Stimulated activated naive CD4-positive, alpha-beta T cell treated with Interleukin-2 at 50 U/mL for 16 hours (primary cell): ENCODE measurements around the gene SRSF6.
"Not testable (repeated sequence)": the region's sequence is repeated elsewhere in the genome, so short reads cannot be mapped to it uniquely, and the experiment has no call there.

Experiments
- DNase-seq: peaks from one replicate; lab custom pipeline; 2025; lab: John Stamatoyannopoulos, UW

SRSF6 gene

DNA sequence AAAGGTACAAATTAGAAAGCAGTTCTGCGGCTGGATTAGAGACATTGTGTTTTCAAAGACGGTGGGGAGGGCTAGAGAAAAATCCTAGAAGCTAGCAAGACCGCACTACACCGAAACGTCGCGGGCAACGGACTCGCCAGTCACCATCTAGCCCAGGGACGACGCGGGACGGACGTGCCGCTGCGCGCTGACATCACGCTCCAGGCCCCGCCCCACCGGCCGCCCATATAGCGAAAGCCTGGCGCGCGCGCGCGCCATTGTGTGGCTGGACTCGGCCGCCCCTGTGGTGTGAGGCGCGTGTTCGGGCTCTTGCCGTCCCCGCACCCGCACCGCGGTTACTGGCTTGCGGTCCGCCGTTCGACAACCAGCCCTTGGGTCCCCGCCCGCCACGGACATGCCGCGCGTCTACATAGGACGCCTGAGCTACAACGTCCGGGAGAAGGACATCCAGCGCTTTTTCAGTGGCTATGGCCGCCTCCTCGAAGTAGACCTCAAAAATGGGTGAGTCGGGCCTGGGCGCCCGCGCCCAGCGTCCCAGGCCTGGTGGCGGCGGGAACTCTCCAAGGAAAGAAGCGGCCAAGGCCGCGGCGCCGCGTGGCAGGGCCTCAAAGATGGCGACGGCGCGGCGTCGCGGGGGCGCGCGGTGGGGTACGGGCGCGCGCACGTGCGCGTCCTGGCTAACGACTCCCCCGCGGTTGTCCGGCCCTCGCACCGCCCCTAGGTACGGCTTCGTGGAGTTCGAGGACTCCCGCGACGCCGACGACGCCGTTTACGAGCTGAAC lies at the start of gene SRSF6:
SRSF6 (plus strand) TSS at position 257 of the 782 bp plus-strand sequence; CDS start at position 395, 138 bp downstream.
- peak; percentile 90 for DNase-seq

- DNase-seq: no peak
Observed at GRCh38 chr20:43408848-43409576, 48.7 kb upstream of the SRSF6 start.

DNA sequence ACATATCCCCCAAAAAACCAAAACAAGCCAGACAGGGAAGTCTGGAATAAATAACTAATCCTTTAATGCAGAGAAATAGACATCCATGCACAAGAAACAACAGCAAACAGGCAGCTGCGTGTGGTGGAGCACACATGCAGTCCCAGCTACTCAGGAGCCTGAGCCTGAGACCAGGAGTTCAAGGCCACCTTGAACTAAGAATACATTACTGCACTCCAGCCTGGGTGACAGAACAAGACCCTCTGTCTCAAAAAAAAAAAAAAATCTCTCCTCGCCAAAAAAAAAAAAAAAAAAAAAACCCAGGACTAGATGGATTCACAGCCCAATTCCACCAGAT lies 48.2 kb upstream of the SRSF6 start:
- DNase-seq: no peak

GRCh38 chr20:43415661-43416430 lies 41.9 kb upstream of the SRSF6 start:
- DNase-seq: no peak

GRCh38 chr20:43416591-43417228 lies 41.0 kb upstream of the SRSF6 start:
- DNase-seq: no peak

DNA sequence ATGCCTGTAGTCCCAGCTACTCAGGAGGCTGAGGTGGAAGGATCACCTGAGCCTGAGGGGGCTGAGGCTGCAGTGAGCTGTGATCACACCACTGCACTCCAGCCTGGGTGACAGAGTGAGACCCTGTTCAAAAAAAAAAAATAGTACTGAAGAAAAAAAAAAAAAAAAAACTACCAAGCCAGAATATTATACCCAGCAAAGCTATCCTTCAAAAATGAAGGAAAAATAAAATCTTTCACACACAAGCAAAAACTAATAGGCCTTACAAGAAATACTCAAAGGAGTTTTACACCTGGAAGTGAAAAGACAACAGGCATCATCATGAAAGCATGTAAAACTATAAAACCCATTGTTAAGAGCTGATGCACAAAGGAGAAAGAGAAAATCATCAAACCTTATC lies 37.5 kb upstream of the SRSF6 start:
- no peak for DNase-seq

GRCh38 chr20:43420913-43421312 lies 36.8 kb upstream of the SRSF6 start:
- DNase-seq: not testable (repeated sequence)

DNA sequence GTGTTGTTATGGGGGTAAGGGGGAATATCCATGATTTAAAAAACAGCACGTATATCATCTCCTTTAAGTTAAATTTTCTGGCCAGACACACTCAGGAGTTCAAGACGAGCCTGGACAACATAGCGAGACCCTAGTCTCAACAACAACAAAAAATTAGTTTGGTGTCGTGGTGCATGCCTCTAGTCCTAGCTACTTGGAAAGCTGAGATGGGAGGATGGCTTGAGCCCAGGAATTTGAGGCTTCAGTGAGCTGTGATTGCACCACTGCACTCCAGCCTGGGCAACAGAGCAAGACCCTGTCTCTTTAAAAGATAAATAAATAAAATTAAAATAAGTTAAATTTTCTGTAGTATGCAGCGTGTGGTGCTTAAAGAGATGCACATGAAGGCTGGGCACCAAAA lies 31.5 kb upstream of the SRSF6 start:
- no peak for DNase-seq

DNA sequence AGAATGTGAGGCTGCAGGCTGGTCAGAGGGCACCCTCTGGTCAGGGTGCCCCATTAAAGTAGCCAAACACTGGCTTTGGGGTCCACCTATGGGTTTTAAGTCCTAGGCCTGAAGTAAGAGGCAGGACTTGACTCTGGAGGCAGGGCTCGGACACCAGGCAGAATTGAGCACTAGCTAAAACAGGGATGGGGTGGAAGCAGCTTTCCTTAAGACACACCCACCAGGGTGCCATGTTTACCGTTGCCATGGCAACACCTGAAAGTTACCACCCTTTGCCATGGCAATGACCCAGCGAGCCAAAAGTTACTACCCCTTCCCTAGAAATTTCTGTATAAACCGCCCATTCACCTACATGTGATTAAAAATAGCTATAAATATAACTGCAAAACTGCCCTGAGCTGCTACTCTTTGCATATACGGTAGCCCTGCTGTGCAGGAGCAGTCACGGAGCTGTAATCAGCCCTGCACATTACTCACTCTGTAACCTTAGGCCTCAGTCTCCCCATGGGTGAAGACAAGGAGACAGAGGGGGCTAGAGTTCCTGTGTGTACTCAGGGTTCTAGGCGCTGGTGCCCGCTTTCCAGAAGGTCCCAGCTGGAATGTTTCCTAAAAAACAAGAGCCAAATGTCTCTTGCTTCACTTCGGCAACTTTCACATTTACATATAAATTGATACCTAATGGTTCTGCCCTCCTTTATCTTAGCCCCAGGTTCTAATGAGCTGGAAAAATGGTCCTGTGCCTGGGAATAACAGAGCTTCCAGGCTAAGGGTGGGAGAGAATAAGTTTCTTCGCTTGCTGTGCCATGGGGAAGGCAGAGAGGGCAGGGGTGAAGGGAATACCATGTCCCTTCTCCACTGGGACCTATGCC lies 27.2 kb upstream of the SRSF6 start:
- no peak for DNase-seq

DNA sequence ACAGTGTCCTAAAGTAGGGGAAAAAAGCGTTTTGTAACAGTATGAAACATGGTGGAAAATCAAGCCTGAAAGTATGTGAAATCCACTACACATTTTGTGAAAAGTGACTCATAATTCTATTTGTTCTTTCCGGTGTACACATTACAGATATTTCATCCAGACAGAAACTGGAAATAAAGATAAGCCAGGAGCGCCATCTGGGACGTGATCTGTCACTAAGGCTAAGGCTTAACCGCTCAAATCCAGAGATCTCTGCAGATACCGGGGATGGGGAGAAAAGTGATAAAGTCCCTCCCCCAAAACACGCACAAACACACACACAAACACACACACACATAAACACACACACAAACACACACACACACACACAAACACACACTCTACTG lies 26.6 kb upstream of the SRSF6 start:
- no peak for DNase-seq

- DNase-seq: no peak
Observed at GRCh38 chr20:43432498-43432897, 25.2 kb upstream of the SRSF6 start.

DNA sequence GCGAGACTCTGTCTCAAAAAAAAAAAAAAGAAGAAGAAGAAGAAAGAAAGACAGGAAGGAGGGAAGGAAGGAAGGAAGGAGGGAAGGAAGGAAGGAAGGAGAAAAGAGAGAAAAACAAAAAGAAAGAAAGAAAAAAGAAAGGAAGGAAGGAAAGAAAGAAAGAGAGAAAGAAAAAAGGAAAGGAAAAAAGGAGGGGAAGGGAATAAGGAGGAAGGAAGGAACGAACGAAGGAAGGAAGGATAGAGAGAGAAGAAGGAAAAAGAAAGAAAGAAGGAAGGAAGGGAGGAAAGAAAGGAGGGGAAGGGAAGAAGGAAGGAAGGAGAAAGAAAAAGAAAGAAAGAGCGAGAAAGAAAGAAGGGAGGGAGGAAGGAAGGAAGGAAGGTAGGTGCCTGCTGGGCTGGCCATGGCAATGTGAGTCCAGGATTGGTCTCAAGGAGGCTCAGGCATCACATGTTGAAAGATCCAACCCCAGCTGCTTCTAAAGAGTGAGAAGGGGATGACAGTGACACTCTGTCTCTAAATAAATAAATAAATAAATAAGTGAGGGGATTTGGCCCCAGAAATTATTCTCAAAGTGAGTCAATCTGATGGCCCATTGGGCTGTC lies 24.3 kb upstream of the SRSF6 start:
- no peak for DNase-seq

- DNase-seq: no peak
Observed at GRCh38 chr20:43434565-43434964, 23.1 kb upstream of the SRSF6 start.

DNA sequence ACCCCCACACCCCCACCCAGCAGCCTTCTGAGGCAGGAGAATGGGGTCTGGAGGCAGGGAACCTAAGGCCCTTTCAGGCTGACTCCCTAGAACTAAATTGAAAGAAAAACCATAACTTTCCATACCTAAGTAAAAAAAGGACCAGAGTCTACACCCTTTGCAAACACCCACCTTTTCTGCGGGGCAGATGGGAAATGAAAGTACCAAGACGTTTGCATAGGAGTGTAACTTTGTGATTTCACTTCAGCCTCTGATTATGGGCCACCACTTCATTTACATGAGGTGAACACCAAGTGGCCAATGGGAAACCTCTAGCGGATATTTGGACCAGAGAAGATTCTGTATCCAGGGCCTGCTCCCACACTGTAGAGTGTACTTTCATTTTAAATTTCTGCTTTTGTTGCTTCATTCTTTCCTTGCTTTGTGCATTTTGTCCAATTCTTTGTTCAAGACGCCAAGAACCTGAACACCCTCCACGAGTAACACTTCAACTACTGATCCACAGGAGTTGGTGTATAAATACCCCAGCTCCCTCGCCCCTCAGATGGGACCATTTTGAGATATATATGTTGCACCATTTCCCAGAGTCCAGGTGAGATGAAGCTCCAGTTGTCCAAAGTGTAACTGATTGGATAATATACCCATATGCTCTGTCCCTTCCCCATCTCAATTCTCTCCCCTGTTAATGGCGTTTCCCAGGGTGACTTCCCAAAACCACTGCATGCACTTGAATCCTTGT lies 18.9 kb upstream of the SRSF6 start:
- DNase-seq: no peak

- no peak for DNase-seq
Observed at GRCh38 chr20:43440531-43440930, 17.2 kb upstream of the SRSF6 start.

GRCh38 chr20:43442282-43442880 lies 15.3 kb upstream of the SRSF6 start:
- no peak for DNase-seq

- DNase-seq: no peak
Observed at GRCh38 chr20:43444107-43444506, 13.6 kb upstream of the SRSF6 start.

DNA sequence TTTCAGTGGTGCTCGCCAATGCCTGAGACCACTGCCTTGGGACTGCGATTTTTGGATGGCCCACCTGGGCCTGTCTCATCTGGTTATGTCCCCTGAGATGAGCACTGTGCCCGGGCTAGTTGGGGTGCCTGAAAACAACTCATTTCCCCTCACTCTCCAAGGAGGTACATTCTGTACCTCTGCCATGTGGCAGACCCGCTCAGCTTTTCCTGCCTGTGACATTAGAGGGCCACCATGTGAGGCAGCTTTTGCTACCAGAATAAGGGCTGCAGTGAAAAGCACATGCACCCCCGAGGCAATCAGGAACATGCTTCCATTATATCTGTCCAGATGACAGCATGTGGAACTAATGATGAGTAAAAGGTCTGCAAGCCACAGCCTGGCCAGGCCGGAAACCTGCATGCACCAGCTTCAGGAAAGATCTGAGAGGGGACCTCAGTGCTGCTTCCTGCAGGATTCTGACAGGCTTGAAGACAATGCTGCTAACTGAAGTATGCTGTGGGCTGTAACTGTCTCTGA lies 11.3 kb upstream of the SRSF6 start:
- DNase-seq: no peak

DNA sequence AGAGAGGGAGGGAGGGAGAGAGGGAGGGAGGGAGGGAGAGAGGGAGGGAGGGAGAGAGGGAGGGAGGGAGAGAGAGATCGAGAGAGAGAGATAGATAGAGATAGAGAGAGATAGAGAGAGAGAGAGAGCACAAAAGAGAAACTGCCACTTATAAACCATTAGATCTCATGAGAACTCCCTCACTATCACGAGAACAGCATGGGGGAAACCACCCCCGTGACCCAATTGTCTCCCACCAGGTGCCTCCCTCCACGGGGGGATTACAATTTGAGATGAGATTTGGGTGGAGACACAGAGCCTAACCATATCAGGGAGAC lies 9.3 kb upstream of the SRSF6 start:
- DNase-seq: not testable (repeated sequence)
